Measurements from ENCODE around the gene TRMO.
"Not testable (repeated sequence)": the region's sequence is repeated elsewhere in the genome, so short reads cannot be mapped to it uniquely, and the experiment has no call there.

Gene TRMO

GRCh38 chr9:97921959-97922724, at the start of gene TRMO:
Gene TRMO (minus strand): TSS chr9:97922500. CDS start chr9:97922493, 7 bp downstream.
- Histone ChIP-seq H3K27ac (peak within 1 kb of the TSS; percentile 77 to 99 (median 97)), H3K4me3 (peak within 1 kb of the TSS; percentile 42 to 66 (median 47))

DNA sequence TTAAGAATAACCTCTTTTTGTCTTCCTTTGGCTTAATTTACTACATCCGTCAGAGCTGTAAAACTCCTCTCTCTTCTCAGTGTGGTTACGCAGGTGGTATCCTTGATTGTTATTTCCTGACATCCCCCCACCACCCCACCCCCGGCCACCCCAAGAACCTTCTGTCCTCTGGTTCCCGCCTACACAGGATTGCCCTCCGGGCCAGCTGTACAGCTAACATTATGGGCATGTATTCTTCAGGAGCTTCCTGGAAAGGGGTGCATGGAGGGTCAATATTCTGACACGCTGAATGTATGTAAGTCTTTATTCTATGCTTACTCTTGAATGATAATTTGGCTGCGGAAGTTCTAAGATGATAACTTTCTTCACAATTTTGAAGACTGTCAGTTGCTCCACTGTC, 47.9 kb upstream of the TRMO start:
- H3K4me3 ChIP-seq = no peak overlapping the region
- H3K27ac ChIP-seq = no peak overlapping the region

- H3K27ac ChIP-seq = no peak overlapping the region
- H3K4me3 ChIP-seq = no peak overlapping the region
Observed at GRCh38 chr9:97969014-97969413, 46.7 kb upstream of the TRMO start.

DNA sequence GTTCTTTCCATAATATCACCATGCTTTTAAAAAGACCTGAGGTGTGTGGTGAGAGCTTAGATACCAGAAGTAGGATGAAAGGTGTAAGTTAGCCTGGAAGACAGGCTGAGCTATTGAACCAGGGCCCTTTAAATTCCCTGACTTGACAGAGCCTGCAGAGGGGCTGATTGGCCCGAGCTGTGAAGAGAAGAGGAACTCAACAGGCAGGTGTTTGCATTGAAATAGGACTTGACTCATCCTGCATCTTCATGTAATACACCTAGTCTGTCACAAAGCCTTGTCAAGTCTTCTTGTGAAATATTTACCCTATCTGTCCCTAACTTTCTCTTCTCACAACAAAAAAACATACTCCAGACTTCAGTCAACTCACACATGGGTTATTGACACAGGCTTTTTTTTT, 44.2 kb upstream of the TRMO start:
- H3K4me3 ChIP-seq = no peak overlapping the region
- H3K27ac ChIP-seq = no peak overlapping the region

DNA sequence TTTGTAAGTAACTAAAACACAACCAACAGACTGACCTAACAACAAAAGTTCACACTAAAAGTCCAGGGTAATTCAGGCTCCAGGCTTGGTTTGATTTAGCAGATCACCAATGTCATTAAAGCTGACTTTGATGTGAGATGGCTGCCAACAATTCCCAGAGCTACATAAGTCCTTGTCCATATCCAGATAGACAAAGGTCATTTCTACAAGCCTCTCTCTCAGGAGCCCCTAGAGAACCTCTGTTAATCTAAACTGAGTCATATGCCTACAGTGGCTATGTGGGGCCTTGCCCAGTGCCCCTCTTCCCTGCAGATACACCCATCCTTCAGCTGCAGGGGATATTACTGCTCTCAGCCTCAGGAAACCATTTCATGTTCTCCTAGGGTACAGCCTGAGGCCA, 42.6 kb upstream of the TRMO start:
- Histone ChIP-seq H3K27ac (no peak overlapping the region), H3K4me3 (no peak overlapping the region)

GRCh38 chr9:97963232-97963631, 40.9 kb upstream of the TRMO start:
- no peak overlapping the region for H3K27ac ChIP-seq
- H3K4me3 ChIP-seq = no peak overlapping the region

DNA sequence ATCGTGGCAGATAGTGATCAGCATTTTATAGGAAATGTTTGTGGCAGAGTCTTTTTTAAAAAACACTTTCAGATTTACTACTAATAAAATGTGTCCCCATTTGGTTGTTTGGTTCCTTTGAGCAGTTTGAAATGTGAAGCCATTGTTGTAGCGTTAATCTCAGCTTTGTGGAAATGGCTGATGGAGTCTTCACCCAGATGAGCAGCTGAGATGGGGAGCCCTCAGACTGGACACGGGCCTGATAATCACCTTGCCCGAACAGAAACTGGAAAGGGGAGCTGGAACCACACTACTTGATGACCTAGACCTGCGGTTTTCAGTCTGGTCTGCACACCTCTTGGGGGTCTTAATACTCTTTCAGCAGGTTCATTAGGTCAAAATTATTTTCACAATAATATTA, 40.3 kb upstream of the TRMO start:
- H3K4me3 ChIP-seq = no peak overlapping the region
- H3K27ac ChIP-seq = no peak overlapping the region

DNA sequence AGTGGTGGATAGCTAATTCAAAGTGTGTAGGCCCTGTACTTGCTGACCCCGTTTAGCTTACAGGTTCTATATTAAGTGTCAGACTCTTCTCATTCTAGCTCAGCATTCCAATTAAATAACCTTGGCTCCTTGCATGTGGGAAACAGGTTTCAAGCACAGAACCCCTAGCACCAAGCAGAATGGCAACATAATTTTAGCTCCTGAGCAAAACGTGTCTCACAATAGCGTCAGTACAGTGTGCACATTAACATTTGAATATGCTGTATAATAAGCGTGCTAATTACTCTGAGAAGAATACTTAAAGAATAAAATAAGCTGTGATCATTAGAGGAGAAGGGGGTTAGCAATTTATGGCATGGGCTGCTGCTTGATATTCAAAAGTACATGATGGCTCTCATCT, 39.8 kb upstream of the TRMO start:
- no peak overlapping the region for H3K4me3 ChIP-seq
- no peak overlapping the region for H3K27ac ChIP-seq

DNA sequence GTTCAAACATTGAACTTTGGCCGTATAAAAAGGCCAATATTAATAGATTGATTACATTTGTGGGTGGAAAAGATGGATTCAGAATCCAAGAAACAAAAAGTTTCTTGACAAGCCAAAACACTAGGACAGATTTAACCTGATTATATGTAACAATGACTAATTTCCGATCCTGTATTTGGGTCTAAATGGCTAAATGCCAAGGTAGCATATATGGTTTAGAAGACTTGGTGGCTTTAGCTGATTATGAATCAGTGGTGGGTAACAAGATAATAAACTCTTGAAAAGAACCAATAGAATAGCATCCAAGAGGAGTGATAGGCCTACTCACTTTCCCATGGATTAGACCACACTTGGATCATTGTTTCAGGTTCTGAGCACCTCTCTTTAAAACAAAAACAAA, 39.1 kb upstream of the TRMO start:
- Histone ChIP-seq H3K27ac (no peak overlapping the region), H3K4me3 (no peak overlapping the region)

DNA sequence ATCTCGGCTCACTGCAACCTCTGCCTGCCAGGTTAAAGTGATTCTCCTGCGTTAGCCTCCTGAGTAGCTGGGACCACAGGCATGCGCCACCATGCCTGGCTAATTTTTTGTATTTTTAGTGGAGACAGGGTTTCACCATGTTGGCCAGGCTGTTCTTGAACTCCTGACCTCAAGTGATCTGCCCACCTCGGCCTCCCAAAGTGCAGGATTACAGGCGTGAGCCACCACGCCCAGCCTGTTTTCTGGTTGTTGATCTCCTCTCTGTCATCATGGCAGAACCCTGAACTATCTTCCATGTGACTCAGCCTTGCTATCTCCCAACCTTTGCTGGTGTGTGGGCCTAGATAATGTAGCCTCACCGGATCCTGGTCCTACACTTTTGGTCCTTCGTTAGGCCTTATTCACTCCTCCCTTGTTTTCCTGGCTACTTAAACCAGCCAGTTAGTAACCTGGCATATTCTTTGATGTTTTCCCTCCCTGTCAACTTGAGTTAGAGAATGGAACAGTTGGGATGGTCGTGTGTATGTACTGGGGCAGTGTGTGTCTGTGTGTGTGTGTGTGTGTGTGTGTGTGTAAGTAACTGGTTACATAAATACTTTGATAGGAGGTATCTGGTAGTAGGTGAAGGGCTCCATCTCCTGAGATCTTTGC, 38.5 kb upstream of the TRMO start:
- H3K27ac ChIP-seq, H3K4me3 ChIP-seq: not testable (repeated sequence)

DNA sequence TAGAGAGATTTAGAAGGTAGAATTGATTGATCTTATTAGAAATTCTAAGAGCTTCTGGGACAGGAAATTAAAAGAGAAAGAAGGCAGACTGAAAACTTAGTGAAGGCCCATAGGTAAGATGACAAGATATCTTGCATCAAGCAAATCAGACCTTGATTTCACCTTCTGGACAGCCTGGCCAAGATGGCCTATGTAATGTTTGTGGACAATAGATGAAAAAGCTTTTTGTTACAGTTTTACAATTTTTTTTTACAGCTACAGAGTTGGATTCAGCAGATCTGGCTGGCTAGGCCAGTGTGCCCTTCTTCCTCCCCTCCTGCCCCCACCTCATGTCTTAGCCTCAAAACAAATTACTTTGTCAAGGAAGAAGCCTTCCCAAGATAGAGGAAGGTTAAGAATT, 37.3 kb upstream of the TRMO start:
- H3K27ac ChIP-seq = no peak overlapping the region
- no peak overlapping the region for H3K4me3 ChIP-seq

DNA sequence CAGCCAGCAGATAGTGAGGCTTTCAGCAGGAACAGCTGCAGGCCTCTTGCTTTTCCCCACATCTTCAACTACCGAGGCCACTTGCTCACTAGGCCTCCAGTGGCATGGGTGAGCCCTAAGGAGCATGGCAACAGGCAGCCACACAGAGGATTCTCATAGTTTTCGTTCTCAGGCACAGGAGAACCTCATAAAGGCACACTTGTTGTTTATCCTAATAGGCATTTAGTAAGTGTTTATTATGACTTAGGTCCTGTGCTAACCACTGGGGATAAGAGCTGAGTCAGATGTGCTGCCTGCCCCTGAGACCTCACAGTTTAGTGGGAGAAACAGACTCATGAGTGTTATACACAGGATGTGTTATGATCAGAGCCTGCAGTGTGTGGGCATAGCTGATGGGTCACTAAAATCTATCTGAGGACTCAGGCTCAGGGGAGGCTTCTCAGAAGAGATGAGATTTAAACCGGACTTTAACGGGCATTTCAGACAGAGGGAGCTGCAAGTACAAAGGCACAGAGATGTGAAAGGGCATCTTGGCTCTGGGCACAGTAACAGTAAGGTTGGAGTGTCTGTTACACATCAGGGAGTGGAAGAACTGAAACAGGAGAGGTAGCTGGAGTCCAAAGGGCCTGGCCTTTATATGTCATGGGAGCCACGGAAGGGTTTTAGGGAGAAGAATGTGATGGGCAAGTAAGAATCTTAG, 36.7 kb upstream of the TRMO start:
- Histone ChIP-seq H3K27ac (no peak overlapping the region), H3K4me3 (no peak overlapping the region)

GRCh38 chr9:97956331-97956730, 34.0 kb upstream of the TRMO start:
- Histone ChIP-seq H3K4me3 (no peak overlapping the region), H3K27ac (no peak overlapping the region)

DNA sequence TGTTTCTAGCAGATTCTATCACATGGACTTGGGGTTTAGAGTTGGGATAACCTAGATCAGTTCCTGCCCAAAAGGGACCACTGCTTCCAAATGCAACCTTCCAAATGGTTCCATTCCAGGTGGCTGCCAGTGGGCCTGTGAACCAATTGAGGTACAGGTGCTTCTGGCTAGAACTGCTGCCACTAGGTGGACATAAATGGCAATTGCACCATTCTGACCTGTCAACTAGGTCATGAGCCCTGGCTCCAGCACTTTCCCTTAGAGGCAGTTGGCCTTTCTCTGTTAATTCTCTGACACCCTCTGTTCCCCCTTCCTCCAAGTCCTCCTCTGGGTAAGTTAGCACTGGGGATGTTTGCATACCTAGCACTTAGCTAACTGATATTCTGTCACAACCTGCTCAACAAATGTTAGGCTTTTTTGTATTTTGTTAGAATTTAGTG, 32.3 kb upstream of the TRMO start:
- Histone ChIP-seq H3K27ac (no peak overlapping the region), H3K4me3 (no peak overlapping the region)

GRCh38 chr9:97950873-97951272, 28.6 kb upstream of the TRMO start:
- H3K4me3 ChIP-seq, H3K27ac ChIP-seq: not testable (repeated sequence)

- H3K4me3 ChIP-seq, H3K27ac ChIP-seq: not testable (repeated sequence)
Observed at GRCh38 chr9:97947094-97947493, 24.8 kb upstream of the TRMO start.

- not testable (repeated sequence) for H3K4me3 ChIP-seq
Observed at GRCh38 chr9:97945470-97945869, 23.2 kb upstream of the TRMO start.

DNA sequence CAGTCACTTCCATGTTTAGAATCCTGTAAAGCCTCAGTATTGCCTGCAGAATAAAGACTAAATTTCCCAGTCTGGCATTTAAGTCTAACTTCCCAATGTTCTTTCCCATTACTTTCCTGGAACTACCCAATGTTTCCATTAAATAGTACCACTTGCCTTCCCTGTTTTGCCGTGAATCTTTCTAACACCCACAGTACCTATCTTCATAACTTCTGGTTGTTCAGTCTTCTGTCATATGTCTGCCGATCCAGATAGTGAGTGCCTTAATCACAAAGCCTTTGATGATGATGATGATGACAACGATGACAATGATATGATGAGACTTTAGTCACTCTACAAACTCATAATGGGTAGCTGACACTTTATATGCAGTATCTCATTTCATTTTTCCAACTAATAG, 22.3 kb upstream of the TRMO start:
- no peak overlapping the region for H3K4me3 ChIP-seq
- no peak overlapping the region for H3K27ac ChIP-seq

More at GRCh38 chr9:97945470-97945869, 23.2 kb upstream of the TRMO start:
- H3K27ac ChIP-seq = not testable (repeated sequence)

GRCh38 chr9:97943308-97943855, 21.1 kb upstream of the TRMO start:
- no peak overlapping the region for H3K4me3 ChIP-seq
- H3K27ac ChIP-seq = no peak overlapping the region

DNA sequence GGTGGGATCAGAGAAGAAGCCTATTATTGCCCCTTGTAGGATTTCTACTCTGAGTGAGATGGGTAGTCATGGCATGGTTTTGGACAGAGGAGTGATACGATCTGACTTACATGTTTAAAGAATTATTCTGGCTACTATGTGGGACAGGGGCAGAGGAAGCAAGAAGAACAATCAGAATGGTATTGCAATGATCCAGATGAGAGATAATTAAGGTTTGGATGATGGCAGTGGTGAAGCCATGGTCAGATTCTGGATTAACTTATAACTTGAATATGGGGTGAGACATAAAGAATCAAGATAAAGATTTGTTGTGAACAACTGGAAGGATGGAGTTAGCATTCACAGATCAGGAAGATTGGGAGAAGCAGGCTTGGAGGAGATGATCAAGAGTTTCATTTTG, 19.0 kb upstream of the TRMO start:
- H3K27ac ChIP-seq = no peak overlapping the region
- H3K4me3 ChIP-seq = no peak overlapping the region

- Histone ChIP-seq H3K27ac (no peak overlapping the region), H3K4me3 (no peak overlapping the region)
Observed at GRCh38 chr9:97940741-97941140, 18.4 kb upstream of the TRMO start.

Measured in skin epidermis (tissue), 12 donors.